RPMI7951 (cell line): ENCODE measurements around the gene PRR29. TPM values are rescaled to one million over a fixed set of nuclear protein-coding genes. Genes with fewer than 3 reads are reported as not detected.
"Not testable (repeated sequence)": the region's sequence is repeated elsewhere in the genome, so short reads cannot be mapped to it uniquely, and the experiment has no call there.

Experiments
- DNase-seq: peaks from one replicate; pipeline ENCODE4 v3.0.0-alpha.2; 2012; ENCODE audit warnings: low read depth
- total RNA-seq: library from RNA; depleted of rRNA; stranded (reverse); fragments of >200 nt; shearing (Covaris generic); gene quantifications from 2 replicates; pipeline ENCODE4 v1.2.3, GENCODE V29; 2014

The PRR29 gene
- total RNA-seq, 1 experiment from 2014 or later = not detected

DNA sequence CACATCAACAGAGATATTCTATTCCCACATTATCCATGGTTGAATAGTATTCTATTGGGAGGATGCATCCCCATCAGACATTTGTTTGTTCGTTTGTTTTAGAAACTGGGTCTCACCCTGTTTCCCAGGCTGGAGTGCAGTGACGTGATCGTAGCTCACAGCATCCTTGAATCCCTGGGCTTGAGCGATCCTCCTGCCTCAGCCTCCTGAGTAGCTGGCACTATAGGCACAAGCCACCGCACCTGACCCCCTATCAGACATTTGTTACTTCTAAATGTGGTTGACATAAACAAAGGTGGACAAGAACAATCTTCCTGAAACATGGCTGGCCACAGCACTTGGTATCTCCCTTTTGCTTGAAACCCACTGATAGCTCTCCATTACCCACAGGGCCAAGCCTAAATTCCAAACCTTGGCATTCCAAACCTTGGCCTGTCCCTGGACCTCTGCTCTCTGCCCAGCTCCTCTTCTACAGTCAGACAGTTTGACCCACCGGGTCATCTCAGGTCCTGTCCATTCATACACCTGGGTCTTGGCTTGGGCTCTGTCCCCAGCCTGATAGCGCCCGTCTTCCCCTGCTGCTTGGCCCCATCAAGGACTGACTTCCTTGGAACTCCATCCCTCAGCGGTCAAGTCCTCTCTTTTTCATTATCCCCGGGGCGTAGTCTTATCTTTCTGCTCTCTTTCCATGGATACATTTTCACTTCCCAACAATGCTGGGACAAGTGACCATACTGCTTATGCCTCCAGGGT lies 1.5 kb upstream of the PRR29 start:
- no peak for DNase-seq

DNA sequence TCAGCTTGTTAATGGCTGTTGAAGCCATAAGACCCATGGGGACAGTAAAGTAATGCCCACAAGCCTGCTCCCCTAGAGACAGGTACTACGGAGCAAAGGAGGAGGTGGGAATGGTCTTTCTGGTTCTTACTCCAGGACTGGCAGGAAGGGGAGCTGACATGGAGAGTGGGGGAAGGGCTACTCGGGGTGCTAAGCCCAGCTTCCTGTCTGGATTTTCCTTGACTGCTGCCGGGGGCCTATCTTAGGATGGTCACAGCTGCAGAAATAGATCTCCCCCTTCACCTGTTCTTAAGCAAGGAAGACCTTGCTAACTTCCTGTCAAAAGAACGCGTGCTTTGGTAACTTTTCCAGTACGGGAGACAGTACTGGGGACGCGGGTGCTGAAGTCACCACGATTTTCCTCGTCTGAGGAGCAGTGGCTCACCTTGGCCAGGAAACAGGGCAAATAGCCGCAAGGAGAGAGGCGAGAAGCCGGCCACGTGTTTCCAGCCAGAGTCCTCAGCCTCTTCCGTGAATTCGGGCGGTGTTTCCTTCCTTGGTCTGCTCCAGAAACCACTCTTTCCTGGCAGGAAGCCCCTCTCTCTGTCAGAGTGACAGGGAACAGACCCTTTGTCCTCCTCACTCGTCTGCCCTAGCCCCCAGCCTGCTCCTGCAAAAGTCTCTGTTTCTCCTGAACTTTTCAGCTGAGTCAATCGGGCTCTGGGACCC lies 656 bp upstream of the PRR29 start:
- no peak for DNase-seq

DNA sequence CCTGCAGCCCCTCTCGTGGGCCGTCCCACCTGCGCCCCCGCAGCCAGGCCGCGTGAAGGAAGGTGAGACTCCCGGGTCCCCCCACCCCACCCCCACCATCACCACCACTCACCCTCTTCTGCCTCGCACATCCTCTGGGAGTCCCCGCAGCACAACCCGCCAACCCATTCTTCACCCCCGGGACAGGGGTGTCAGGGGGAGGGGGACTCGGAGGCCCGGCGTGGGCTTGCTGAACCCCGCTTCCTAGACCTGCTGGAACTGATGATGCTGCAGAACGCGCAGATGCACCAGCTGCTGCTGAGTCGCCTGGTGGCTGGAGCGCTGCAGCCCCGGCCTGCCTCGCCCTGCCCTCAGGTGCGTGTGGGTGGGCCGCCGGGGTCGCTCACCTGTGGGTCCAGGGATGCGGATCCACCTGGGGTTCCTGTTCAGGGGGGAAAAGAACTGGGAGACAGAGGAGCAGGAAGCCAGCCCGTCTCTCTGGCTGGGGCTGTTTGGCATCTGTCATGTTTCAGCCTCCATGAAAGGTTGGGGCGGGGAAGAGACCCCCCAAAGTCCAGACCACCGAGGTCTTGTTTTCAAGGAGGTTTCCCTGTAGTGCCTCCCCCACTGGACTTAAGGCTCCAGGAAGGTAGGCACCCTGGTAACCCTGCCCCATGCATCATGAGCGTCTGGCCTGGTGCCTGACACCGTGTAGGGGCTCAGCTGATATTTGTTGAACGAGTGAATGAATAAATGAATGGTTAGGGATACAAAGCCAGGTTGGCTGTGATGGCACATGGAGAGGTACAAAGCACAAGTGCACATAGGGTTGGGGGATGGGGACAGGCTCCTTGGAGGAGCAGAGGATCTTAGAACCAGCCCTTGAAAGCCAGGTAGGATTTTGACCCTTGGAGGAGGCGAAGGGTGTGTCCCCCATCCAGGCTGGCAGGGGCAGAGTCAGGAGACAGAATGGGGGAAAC lies 849 bp downstream of the PRR29 start:
- DNase-seq = no peak

DNA sequence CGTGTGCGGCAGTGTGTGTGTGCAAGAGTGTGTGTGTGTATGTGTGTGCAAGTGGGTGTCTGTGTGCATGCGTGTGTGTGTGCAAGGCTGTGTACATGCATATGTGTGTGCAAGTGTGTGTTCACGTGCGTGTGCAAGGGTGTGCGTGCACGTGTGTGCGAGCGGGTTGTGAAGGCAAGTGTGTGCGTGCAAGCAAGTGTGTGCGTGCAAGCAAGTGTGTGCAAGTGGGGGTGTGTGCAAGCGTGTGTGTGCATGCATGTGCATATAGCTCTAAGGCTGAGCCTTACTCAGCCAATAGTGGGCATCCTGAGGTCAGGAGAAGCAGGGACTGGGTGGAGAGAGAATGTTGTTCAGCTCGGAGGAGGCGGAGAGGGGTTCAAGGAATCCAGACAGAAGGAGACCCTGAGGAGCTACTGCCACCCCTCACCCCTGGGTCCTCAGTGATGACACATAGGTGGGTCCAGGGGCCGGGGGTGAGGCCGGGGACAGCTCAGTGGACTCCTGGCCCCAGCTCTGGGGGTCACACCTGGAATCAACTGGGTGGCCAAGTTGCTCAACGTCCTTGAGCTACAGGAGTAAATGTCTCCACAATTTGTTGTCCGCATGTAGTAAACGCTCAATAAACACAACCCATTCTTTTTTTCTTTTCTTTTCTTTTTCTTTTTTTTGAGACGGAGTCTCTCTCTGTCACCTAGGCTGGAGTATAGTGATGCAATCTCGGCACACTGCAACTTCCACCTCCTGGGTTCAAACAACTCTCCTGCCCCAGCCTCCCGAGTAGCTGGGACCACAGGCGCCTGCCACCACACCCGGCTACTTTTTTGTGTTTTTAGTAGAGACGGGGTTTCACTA lies 1.8 kb downstream of the PRR29 start:
- no peak for DNase-seq

DNA sequence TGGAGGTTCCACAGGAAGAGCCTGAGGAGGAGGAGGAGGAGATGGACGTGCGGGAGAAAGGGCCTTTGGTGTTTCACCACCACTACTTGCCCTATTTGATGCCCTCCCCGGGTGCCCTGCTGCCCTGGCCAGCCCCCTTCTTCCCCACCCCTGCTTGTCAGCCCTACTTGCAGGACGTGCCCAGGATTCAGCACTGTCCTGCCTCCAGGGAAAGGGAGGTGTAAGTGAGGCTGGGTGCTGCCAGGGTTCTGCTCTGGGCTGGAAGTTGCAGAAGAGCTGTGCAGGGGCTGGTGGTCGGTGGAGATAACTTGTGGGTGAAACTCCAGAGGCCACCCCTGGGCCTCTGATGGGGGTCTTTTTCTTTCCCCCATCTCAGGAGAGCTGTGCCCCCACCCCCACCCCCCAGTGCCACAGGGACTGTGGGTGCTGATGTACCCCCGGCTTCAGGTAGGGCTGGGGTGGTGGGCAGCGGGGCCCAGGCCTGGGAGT lies 3.0 kb downstream of the PRR29 start:
- DNase-seq = no peak

DNA sequence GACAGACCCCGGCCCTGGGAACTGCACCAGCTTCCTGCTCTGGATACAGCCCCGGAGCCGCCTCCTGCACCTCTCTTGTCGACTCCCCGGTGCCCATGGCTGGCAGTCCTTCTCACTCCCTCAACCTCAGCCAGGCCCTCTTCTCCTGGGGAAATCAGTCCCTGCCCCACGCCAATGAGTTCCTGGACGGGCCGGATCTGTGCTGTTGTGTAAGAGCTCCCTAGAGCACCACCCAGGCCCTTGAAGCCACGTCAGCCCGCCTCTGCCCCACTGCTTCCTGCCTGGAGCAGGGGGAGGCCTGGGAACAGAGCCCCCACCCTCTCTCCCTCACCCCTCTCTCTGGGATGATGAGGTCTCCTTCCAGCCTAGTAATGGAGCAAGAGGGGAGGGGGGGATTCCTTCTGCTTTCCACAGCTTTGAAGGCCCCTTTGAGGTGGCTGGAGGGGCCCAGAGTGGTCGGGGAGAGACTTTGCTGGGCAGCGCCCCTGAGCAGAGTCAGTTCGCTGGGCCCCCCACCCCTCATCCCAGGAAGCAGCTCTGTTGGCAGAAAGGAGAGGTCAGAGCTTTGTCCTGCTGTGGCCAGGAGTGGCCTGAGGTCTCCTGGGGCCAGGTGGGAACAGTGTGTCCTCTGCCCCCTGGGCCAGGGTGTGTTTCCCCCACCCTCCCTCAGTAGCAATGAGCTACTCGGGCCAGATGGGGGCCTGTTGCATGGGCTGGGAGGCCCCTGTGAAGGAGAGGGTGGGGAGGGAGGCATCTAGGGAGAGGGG lies 3.8 kb downstream of the PRR29 start:
- no peak for DNase-seq

DNA sequence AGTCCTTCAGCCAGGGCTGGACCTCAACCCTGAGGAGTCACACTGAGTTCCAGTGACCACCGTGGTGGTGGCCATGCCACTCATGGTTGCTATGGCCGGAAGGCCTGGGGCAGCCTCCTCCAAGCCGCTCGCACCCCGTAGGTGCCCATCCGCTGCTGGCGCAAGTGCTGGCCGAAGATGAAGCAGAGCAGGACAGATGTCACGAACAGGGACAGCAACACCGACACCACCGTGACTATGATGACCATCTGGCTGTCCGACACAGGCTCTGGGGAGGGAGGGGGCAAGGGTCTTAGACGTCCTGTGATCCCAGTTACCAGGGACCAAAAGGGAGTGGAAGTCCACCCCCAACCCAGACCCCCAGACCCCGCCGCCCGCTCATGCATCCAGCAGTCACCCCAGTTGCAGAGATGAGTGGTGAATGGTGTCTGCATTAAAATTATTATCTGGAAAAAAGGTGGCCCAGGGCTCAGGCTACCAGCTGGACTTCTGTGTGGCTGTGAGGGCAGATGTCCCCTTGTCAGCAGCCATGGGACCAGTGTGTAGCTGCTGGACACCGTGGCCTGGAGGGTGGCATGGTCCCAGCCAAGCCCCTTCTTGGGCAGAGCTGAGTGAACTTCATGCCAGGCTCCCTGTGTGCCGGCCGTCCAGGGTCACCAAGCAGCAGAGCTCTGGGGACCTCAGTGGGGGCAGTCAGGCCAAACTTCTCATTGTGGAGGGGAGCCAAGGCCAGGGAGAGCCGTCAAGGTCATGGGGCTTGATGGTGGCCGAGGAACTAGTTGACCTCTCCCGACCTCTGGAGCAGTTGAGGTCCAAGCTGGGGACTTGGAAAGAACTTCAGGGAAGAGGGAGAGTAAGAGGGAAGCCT lies 4.7 kb downstream of the PRR29 start:
- no peak for DNase-seq

DNA sequence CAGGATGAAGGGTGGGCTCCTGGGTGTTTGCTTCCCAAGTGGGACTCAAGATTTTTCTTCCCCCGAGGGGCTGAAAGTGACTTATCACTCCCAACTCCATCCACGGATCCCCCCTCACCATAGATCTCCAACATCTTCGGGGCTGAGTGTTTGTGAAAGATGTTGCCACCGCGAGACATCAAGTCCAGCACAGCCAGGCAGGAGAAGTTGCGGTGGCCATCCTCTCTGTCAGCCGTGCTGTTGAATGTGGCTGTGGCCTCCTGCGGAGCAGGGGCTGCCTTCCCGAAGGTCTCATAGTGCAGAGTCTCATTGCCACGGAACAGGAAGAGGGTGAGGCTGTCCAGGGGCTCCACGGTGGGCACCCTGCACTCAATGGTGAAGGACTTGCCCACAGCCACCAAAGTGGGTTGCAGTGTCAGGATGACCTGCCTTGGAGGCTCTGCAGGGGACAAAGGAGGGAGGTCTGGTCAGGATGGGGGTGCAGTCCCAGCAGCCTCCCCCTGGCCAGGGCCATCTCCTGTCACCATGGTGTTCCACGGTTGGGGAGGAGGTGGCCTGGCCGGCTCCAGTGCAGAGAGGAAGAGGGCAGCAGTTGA lies 5.5 kb downstream of the PRR29 start:
- no peak for DNase-seq

DNA sequence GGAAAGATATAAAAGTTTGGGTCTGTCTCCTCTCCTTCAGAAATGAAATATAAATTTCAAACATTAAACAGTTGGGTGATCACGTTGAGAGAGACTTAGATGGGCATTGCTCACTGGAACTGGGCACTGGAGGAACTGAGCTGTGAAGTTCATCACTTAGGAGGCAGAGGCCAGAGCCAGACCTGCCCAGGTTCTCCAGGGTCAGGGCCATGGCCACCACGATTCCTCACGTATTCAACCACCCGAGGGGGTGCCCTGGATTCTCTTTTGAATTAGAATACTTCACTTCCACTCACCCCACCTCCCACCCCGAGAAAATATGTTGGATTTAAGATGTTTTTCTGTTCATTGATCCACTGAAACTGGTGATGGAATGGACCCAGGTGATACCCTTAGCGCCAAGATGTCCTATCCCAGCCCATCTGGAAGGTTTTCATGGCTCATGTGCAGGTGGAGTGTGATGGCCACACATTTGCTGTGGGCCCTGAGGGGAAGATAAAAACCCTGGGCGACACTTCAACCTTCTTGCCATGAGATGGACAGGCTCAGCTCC lies 6.1 kb downstream of the PRR29 start:
- DNase-seq = no peak

DNA sequence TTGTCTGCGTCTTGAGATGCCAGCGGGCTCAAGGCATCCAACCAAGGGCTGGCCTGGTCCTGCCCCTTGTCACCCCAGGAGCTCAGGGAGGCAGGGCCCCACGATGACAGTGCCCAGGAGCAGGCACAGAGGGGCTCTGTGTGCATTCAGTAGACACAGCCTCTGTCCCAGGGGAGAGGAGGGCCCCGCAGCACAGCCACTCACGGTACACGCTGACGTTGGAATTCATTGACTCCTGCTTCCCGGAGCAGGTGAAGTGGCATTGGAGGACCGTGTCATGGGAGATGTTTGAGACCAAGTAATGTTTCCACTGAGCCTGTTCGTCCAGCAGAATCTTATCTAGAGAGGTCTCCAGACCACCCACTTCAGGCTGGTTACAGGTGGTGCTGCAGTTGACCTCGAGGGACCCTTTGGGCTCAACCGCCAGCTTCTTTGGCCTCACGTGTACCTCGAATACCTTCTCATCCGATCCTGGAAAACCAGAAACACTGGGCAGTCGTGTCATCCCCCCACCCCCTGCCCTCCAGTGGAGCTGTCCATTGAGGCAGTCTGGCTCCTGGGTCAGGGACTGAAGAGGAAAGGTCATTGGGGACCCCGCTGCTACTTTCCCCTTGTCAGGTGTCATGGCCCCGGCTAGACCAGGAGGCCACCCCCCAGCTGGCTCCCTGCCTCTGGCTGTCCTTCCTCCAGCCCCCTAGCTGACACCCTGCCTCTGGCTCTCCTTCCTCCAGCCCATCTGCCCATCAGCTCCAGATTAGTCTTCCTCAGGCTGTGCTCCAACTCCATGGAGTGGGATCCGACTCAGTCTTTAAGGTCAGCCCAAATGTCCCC lies 7.0 kb downstream of the PRR29 start:
- no peak for DNase-seq

DNA sequence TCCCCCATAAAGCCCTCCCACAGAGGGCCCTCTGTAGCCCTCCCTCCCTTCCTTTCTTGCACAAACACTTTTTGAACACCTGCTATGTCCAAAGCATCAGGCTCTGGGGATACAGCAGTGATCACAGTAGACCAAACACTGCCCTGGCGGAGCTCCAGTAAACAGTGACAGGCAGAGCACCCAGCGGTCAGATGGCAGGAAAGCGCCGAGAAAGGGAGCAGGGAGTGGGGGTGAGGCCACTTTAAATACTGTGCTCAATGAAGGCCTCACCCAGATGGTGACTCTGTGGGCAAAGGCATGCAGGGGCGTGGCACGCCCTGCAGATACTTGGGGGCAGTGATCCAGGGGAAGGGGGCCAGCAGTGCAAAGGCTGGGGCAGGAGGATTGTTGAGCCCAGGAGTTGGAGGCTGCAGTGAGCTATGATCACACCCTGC lies 7.6 kb downstream of the PRR29 start:
- peak; percentile 17 for DNase-seq

DNA sequence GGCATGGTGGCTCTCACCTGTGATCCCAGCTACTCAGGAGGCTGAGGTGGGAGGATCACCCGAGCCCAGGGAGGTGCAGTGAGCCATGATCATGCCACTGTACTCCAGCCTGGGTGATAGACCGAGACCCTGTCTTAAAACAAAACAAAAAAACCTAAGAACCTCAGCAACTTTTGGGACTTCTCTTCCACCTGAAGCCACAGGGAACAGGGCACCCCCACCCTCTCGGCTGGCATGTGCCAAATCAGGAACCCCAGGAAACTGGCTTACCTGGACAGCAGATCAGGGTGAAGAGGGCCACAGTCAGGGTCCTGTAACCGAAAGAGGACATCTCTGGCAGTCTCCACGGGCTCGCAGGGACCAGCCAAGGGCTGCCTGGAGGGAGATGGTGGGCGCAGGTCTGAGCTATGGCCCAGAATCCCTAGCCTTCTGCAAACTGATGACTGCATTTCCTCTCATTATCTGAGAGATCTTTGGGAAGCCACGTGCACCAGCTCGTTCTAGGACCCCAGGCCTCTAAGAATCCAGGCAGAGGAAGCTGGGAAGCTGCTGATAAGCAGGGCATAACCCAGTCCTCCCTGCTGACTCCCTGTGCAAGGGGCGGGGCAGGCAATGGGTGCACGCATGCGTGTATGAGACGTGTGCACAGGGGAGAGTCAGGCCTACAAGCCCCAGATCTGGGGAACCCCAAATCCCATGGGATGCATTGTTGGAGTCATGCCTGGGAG lies 8.4 kb downstream of the PRR29 start:
- no peak for DNase-seq

DNA sequence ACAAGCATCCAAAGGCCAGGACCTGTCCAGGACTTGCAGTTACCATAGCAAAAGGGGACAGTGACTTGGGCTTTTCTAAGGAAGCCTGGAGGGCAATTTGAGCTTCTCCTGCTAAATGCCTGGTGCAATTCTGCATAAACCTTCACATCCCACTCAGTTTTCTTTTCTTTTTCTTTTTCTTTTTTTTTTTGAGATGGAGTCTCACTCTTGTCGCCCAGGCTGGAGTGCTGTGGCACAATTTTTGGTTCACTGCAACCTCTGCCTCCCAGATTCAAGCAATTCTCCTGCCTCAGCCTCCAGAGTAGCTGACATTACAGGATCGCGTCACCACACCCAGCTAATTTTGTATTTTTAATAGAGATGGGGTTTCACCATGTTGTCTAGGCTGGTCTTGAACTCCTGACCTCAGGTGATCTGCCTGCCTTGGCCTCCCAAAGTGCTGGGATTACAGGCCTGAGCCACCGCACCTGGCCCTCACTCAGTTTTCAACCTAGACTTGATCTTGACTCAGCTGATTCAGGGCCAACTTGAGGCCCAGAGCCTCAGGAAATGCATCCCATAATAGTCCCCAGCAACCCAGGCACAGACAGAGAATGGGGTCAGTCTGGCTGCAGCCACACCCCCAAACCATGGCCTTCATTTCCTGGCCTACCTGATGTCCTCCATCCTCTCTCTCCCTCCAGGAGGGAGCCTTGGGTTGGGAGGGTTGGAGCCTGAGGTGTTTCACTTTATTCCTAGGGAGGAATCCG lies 9.1 kb downstream of the PRR29 start:
- DNase-seq = not testable (repeated sequence)

DNA sequence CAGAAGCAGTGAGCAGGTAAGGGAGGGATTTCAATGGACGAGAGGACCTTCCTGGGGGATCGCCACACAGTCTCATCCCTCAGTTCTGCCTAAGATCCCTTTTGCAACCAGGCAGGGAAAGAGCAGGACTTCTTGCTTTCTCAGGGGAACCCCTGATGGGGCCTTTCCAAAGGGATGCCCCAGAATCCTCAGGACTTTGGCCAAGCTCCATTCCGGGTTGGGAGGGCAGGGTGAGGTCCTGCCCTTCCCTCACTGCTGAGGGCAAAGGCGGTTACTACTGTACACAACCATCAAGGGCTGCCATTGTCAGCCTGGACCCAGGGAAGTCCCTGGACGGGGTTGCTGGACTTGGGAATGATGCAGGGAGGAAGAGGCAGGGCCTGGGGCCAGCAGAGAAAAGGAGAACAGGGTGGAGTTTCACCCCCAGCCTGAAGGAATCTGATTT lies 9.7 kb downstream of the PRR29 start:
- no peak for DNase-seq

DNA sequence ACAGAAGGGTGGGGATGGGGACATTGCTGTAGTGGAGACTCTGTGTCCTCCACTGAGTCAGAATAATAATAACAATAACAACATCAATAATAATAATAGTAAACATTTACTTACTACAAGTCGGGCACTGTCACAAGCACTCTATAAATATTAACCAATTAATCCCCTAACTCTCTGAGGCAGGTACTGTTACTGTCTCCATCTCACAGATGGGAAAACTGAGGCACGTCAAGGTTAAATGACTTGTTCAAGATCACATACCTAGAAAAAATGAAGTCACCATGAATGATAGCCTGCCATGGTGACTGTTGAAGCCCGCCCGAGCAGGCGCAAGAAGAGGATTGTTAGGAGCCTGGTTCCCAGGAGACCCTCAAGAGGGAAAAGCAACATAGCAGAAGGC lies 10.2 kb downstream of the PRR29 start:
- no peak for DNase-seq

DNA sequence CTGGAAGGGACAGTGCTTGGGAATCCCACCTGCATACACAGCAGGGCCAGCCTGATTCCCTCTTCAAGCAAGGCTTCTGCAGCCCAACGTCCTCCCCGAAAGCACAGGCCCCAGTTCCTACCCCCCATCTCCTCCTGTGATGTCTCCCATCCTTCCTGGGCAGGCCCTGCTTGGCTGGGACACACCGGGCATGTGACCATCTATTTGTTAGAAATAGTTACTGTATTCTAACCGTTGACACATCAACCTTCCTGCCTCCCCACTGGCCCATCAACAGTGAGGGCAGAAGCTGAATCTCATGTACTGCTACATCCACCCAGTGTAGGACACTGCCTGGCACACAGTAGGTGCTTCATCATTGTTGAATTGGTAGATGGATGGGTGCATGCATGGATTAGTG lies 10.7 kb downstream of the PRR29 start:
- DNase-seq = no peak
